NT2/D1 (cell line): ENCODE measurements around the gene EFNB1.

ENCODE experiments used
- SUZ12 ChIP-seq: IDR thresholded peaks from 2 replicates; pipeline ENCODE4 v1.6.1; 2011; ENCODE audit not compliant: insufficient read length, insufficient read depth; ENCODE audit errors: extremely low read depth
- YY1 ChIP-seq: IDR thresholded peaks from 2 replicates; pipeline ENCODE4 v1.6.1; 2011; ENCODE audit not compliant: insufficient read length, insufficient read depth
- ZNF274 ChIP-seq: IDR thresholded peaks from 2 replicates; pipeline ENCODE4 v1.6.1; 2011; ENCODE audit warnings: mild to moderate bottlenecking, low read depth, low read length

DNA sequence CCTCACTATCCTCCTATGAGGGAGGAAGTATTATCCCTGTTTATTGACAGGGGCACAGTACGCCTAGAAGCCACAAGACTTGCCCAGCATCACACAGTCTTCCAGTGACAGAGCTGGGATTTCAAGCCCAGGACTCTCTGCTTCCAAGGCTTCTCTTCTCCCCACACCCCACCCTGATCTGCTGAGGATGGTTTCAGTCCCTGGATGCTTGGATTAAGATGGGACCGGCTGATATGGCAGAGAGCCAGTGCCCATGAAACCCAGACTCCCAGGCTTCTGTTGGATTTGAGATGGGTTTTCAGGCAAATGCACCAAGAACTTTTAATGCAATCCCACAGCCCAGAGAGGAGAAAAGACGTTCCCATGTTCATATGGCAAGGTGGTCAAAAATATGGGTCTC lies 23.2 kb downstream of the EFNB1 start:
- TF ChIP-seq SUZ12, result no peak
- TF ChIP-seq ZNF274, result no peak
- TF ChIP-seq YY1, result no peak
